K562 (cell line): ENCODE measurements around the gene ADAM10. TPM values are rescaled to one million over a fixed set of nuclear protein-coding genes. Genes with fewer than 3 reads are reported as not detected.

Source experiments
- AFF1 ChIP-seq, 2 experiments: fragments of 450-650 bp; IDR thresholded peaks; 2 replicates each; pipeline ENCODE4 v1.6.1; 2018; ENCODE audit warnings: mild to moderate bottlenecking in 2 of 2, low read depth in 1 of 2; ENCODE audit not compliant: partially characterized antibody in 2 of 2
- ATF1 ChIP-seq, 2 experiments: fragments of 450-650 bp in 1 of 2; IDR thresholded peaks; 2 replicates each; pipeline ENCODE4 v1.6.1; 2016; ENCODE audit warnings: missing compliant biosample characterization in 1 of 2, missing genetic modification characterization in 1 of 2
- CEBPB ChIP-seq: fragments of 450-650 bp; IDR thresholded peaks from 2 replicates; pipeline ENCODE4 v1.6.1; 2016; ENCODE audit warnings: missing genetic modification characterization, missing compliant biosample characterization
- CREBBP ChIP-seq: IDR thresholded peaks from one replicate; pipeline ENCODE4 v1.6.1; 2012; ENCODE audit warnings: low read depth, mild to moderate bottlenecking, control low read depth, inconsistent platforms, low read length
- DDX20 ChIP-seq: fragments of 450-650 bp; IDR thresholded peaks from 2 replicates; pipeline ENCODE4 v1.6.1; 2016; ENCODE audit warnings: missing genetic modification characterization, low read depth, mild to moderate bottlenecking, missing compliant biosample characterization, moderate library complexity
- FOXO4 ChIP-seq: fragments of 450-650 bp; formaldehyde crosslinking; IDR thresholded peaks from 2 replicates; pipeline ENCODE4 v1.4.0; 2020; ENCODE audit warnings: mild to moderate bottlenecking, moderate library complexity
- HCFC1 ChIP-seq: IDR thresholded peaks from 2 replicates; pipeline ENCODE4 v1.6.1; 2012; ENCODE audit warnings: low read depth, low read length, improper control_type of control experiment
- HDAC1 ChIP-seq, 2 experiments: fragments of 450-650 bp; IDR thresholded peaks; 2 replicates each; pipeline ENCODE4 v1.6.1; 2016 to 2017; ENCODE audit warnings: inconsistent platforms in 1 of 2, mild to moderate bottlenecking in 1 of 2, moderate library complexity in 1 of 2
- HINFP ChIP-seq: fragments of 450-650 bp; conservative IDR thresholded peaks from 2 replicates; pipeline ENCODE4 v1.6.1; 2016; ENCODE audit warnings: missing genetic modification characterization, low read depth, mild to moderate bottlenecking, control low read depth, missing compliant biosample characterization
- MAX ChIP-seq: sonication (generic); formaldehyde crosslinking; IDR thresholded peaks from 2 replicates; pipeline ENCODE4 v1.9.0; 2022; ENCODE audit warnings: mild to moderate bottlenecking, missing genetic modification reagents
- MCM3 ChIP-seq: fragments of 450-650 bp; IDR thresholded peaks from 2 replicates; pipeline ENCODE4 v1.6.1; 2016
- MTF1 ChIP-seq: fragments of 250-450 bp; sonication (Bioruptor Pico); IDR thresholded peaks from 2 replicates; pipeline ENCODE4 v1.9.0; 2021; ENCODE audit warnings: moderate library complexity, mild to moderate bottlenecking, inconsistent platforms, borderline replicate concordance
- NCOR1 ChIP-seq: fragments of 450-650 bp; IDR thresholded peaks from 2 replicates; pipeline ENCODE4 v1.6.1; 2016; ENCODE audit warnings: mild to moderate bottlenecking, moderate library complexity
- POLR2A ChIP-seq: fragments of 450-650 bp; conservative IDR thresholded peaks from 2 replicates; pipeline ENCODE4 v1.6.1; 2016
- RFX5 ChIP-seq: IDR thresholded peaks from 2 replicates; pipeline ENCODE4 v1.6.1; 2011; ENCODE audit warnings: low read depth, mild to moderate bottlenecking, improper control_type of control experiment, low read length
- SIX5 ChIP-seq, 2 experiments: IDR thresholded peaks; 2 replicates each; pipeline ENCODE4 v1.6.1; 2011; ENCODE audit warnings: low read length in 2 of 2, borderline replicate concordance in 1 of 2, low read depth in 1 of 2, mild to moderate bottlenecking in 1 of 2, moderate library complexity in 1 of 2; ENCODE audit not compliant: insufficient read depth in 1 of 2
- SPI1 ChIP-seq: IDR thresholded peaks from 2 replicates; pipeline ENCODE4 v1.6.1; 2011; ENCODE audit warnings: low read depth, low read length, control low read depth, borderline replicate concordance
- TBP ChIP-seq: optimal IDR thresholded peaks from 2 replicates; pipeline ENCODE3; 2011; ENCODE audit warnings: low read depth, low read length, improper control_type of control experiment
- TCF3 ChIP-seq: sonication (generic); formaldehyde crosslinking; IDR thresholded peaks from 2 replicates; pipeline ENCODE4 v1.4.0; 2020; ENCODE audit warnings: mild to moderate bottlenecking, missing genetic modification reagents
- ZEB2 ChIP-seq: fragments of 450-650 bp; IDR thresholded peaks from 2 replicates; pipeline ENCODE4 v1.6.1; 2016
- ZNF551 ChIP-seq: fragments of 250-450 bp; sonication (Bioruptor Pico); IDR thresholded peaks from 2 replicates; pipeline ENCODE4 v1.5.0; 2021; ENCODE audit warnings: mild to moderate bottlenecking, moderate library complexity
- polyA plus RNA-seq, 8 experiments: library from polyadenylated mRNA; depleted of rRNA in 4 of 8; stranded (reverse) in 5 of 8; unstranded in 3 of 8; fragments of >200 nt; fragmentation: Nextera tagmentation in 2 of 8; fragmentation: Illumina TruSeq in 1 of 8; extraction: Ambion mirVana in 2 of 8; extraction: Trizol in 1 of 8; gene quantifications; 2 replicates each; pipeline versions ENCODE4 v1.2.1 to v1.2.3, GENCODE V29; 2011 to 2014; ENCODE audit warnings: inconsistent platforms in 1 of 8, missing spikeins in 1 of 8
- total RNA-seq, 7 experiments: library from RNA; depleted of rRNA in 6 of 7; stranded (reverse); fragments of >200 nt in 6 of 7; fragmentation: Illumina TruSeq in 2 of 7; extraction: Trizol in 2 of 7; gene quantifications; 2 replicates each; pipeline versions ENCODE4 v1.2.1 to v1.2.3, GENCODE V29; 2011 to 2021; ENCODE audit warnings: low replicate concordance in 1 of 7

Gene ADAM10
- total and polyA plus RNA-seq, 9 of the 15 experiments (the other 6 are each of a cell fraction or from before 2014, with no cell fraction given), result 11.9 to 152 (median 57.3) TPM

- TF ChIP-seq TCF3 (CRISPR knock-in tag), result peak; percentile 71
- TF ChIP-seq HINFP (tag), result peak; percentile 38; the same call in 1 of the 2 replicates
- peak; percentile 64 to 72 for TF ChIP-seq AFF1 (IDR thresholded peaks at IDR 0.05; ENCODE audit: low read depth in 1 of 2, partially characterized antibody in 2 of 2)
- TF ChIP-seq RFX5, result no peak
- no peak for TF ChIP-seq ATF1 (CRISPR knock-in tag; IDR thresholded peaks at IDR 0.05)
- TF ChIP-seq ATF1 (tag; IDR thresholded peaks at IDR 0.05), result peak; percentile 56
- peak in 1 of 2 experiments; percentile 83; a peak in 2 of 4 replicates for TF ChIP-seq HDAC1 (IDR thresholded peaks at IDR 0.05)
- no peak for TF ChIP-seq MCM3
- TF ChIP-seq CEBPB, result peak; percentile 16; the same call in 1 of the 2 replicates
- no peak for TF ChIP-seq MTF1 (CRISPR knock-in tag)
- TF ChIP-seq MAX (CRISPR knock-in tag), result no peak
- TF ChIP-seq NCOR1, result peak; percentile 75
- 0 out of 2 replicates have a peak, but pooled peaks have one; percentile 30 for TF ChIP-seq POLR2A
- TF ChIP-seq DDX20, result no peak
- TF ChIP-seq HCFC1, result no peak
- TF ChIP-seq SIX5 (IDR thresholded peaks at IDR 0.05; ENCODE audit: borderline replicate concordance in 1 of 2, insufficient read depth in 1 of 2, low read depth in 1 of 2, low read length in 2 of 2), result no peak
- no peak for TF ChIP-seq SPI1
- TF ChIP-seq FOXO4, result no peak
- no peak for TF ChIP-seq CREBBP
- no peak for TF ChIP-seq ZNF551 (CRISPR knock-in tag)
- peak; percentile 19 for TF ChIP-seq TBP
- TF ChIP-seq ZEB2, result peak; percentile 74
Observed at GRCh38 chr15:58546635-58547627, 202.6 kb downstream of the ADAM10 start (continued).
